Skeletal muscle tissue (tissue), 4 donors: ENCODE measurements around the gene HDAC4. TPM values are rescaled to one million over a fixed set of nuclear protein-coding genes. Genes with fewer than 3 reads are reported as not detected.

Experiments
- H3K27ac ChIP-seq: one replicate; pipeline ENCODE4 v1.7.0; 2013; ENCODE audit warnings: mild to moderate bottlenecking, low read depth, low read length, inconsistent platforms
- H3K27me3 ChIP-seq, 3 donors: one replicate each; pipeline ENCODE4 v1.7.0; 2013; ENCODE audit warnings: low read length in 3 of 3; ENCODE audit not compliant: control insufficient read depth in 3 of 3, insufficient read depth in 3 of 3
- H3K36me3 ChIP-seq, 3 donors: one replicate each; pipeline ENCODE4 v1.7.0; 2013; ENCODE audit warnings: low read length in 3 of 3; ENCODE audit not compliant: control insufficient read depth in 3 of 3, insufficient read depth in 3 of 3
- H3K4me1 ChIP-seq, 3 donors: one replicate each; pipeline ENCODE4 v1.7.0; 2013; ENCODE audit warnings: low read length in 3 of 3, mild to moderate bottlenecking in 3 of 3; ENCODE audit not compliant: control insufficient read depth in 3 of 3, insufficient read depth in 3 of 3
- H3K4me3 ChIP-seq, 3 donors: one replicate each; pipeline ENCODE4 v1.7.0; 2013; ENCODE audit warnings: low read length in 3 of 3
- H3K9ac ChIP-seq, 3 donors: one replicate each; pipeline ENCODE4 v1.7.0; 2013; ENCODE audit warnings: low read length in 3 of 3, mild to moderate bottlenecking in 3 of 3, moderate library complexity in 2 of 3, low read depth in 1 of 3
- H3K9me3 ChIP-seq, 3 donors: one replicate each; pipeline ENCODE4 v1.7.0; 2013; ENCODE audit warnings: low read length in 3 of 3; ENCODE audit not compliant: control insufficient read depth in 3 of 3
- total RNA-seq: library from RNA; depleted of rRNA; stranded (reverse); fragments of >200 nt; gene quantifications from one replicate; pipeline ENCODE4 v1.2.3, GENCODE V29; 2014
- donor health status: Osteomylitis.

The HDAC4 gene
- total RNA-seq, 1 donor from 2014 or later: 23.5 TPM

GRCh38 chr2:239097428-239097696 lies 303.5 kb downstream of the HDAC4 start:
- no peaks in the 10 kb centered on the region for H3K9me3 ChIP-seq
- no peak overlapping the region for H3K4me3 ChIP-seq
- H3K27me3 ChIP-seq: no peaks in the 10 kb centered on the region
- H3K4me1 ChIP-seq: peaks cover 0 to 23% (median 4%) of the 10 kb centered on the region in 3 donors
- no peak overlapping the region for H3K27ac ChIP-seq
- H3K36me3 ChIP-seq: peaks cover 45 to 66% (median 61%) of the 10 kb centered on the region in 3 donors
- no peak overlapping the region for H3K9ac ChIP-seq

- Histone ChIP-seq H3K9me3 (no peaks in the 10 kb centered on the region), H3K27ac (no peak overlapping the region), H3K9ac (no peak overlapping the region), H3K4me1 (peaks cover 0 to 19% (median 0%) of the 10 kb centered on the region in 3 donors), H3K4me3 (no peak overlapping the region), H3K27me3 (no peaks in the 10 kb centered on the region), H3K36me3 (peaks cover 42 to 64% (median 58%) of the 10 kb centered on the region in 3 donors)
These were observed 304.0 kb downstream of the HDAC4 start for GRCh38 chr2:239096676-239097427.

- no peak overlapping the region for H3K9ac ChIP-seq
- no peak overlapping the region for H3K4me3 ChIP-seq
- no peak overlapping the region for H3K27ac ChIP-seq
- peaks cover 0 to 19% (median 0%) of the 10 kb centered on the region in 3 donors for H3K4me1 ChIP-seq
- peaks cover 38 to 63% (median 55%) of the 10 kb centered on the region in 3 donors for H3K36me3 ChIP-seq
- H3K27me3 ChIP-seq: no peaks in the 10 kb centered on the region
- no peaks in the 10 kb centered on the region for H3K9me3 ChIP-seq
These were observed 305.2 kb downstream of the HDAC4 start for GRCh38 chr2:239095460-239096081.

- Histone ChIP-seq H3K27me3 (no peaks in the 10 kb centered on the region), H3K4me1 (peaks cover 0 to 19% (median 0%) of the 10 kb centered on the region in 3 donors), H3K9me3 (no peaks in the 10 kb centered on the region), H3K9ac (no peak overlapping the region), H3K27ac (no peak overlapping the region), H3K4me3 (no peak overlapping the region), H3K36me3 (peaks cover 34 to 58% (median 51%) of the 10 kb centered on the region in 3 donors)
These were observed 306.0 kb downstream of the HDAC4 start for GRCh38 chr2:239094867-239095266.

GRCh38 chr2:239093952-239094351 lies 306.9 kb downstream of the HDAC4 start:
- H3K36me3 ChIP-seq: peaks cover 31 to 54% (median 48%) of the 10 kb centered on the region in 3 donors

GRCh38 chr2:239093542-239093941 lies 307.3 kb downstream of the HDAC4 start:
- Histone ChIP-seq H3K9ac (no peak overlapping the region), H3K9me3 (no peaks in the 10 kb centered on the region), H3K4me1 (peaks cover 0 to 14% (median 0%) of the 10 kb centered on the region in 3 donors), H3K27ac (no peak overlapping the region), H3K36me3 (peaks cover 35 to 58% (median 47%) of the 10 kb centered on the region in 3 donors), H3K27me3 (no peaks in the 10 kb centered on the region), H3K4me3 (no peak overlapping the region)

More at GRCh38 chr2:239093952-239094351, 306.9 kb downstream of the HDAC4 start:
- no peak overlapping the region for H3K27ac ChIP-seq
- no peaks in the 10 kb centered on the region for H3K27me3 ChIP-seq
- no peaks in the 10 kb centered on the region for H3K9me3 ChIP-seq
- no peak overlapping the region for H3K4me3 ChIP-seq
- H3K9ac ChIP-seq: no peak overlapping the region
- H3K4me1 ChIP-seq: peaks cover 0 to 18% (median 0%) of the 10 kb centered on the region in 3 donors

GRCh38 chr2:239092571-239093294 lies 308.1 kb downstream of the HDAC4 start:
- Histone ChIP-seq H3K4me1 (peaks cover 0 to 6% (median 0%) of the 10 kb centered on the region in 3 donors), H3K4me3 (no peak overlapping the region), H3K36me3 (peaks cover 43 to 60% (median 52%) of the 10 kb centered on the region in 3 donors), H3K9me3 (no peaks in the 10 kb centered on the region), H3K27me3 (no peaks in the 10 kb centered on the region), H3K9ac (peak overlapping the region in 2 of 3 donors; percentile 10 to 16), H3K27ac (no peak overlapping the region)

GRCh38 chr2:239089884-239090283 lies 310.9 kb downstream of the HDAC4 start:
- no peak overlapping the region for H3K9ac ChIP-seq
- no peaks in the 10 kb centered on the region for H3K4me1 ChIP-seq
- H3K36me3 ChIP-seq: peaks cover 53 to 65% (median 56%) of the 10 kb centered on the region in 3 donors
- no peak overlapping the region for H3K27ac ChIP-seq
- H3K9me3 ChIP-seq: no peaks in the 10 kb centered on the region
- no peaks in the 10 kb centered on the region for H3K27me3 ChIP-seq
- H3K4me3 ChIP-seq: no peak overlapping the region

GRCh38 chr2:239087046-239087710 lies 313.6 kb downstream of the HDAC4 start:
- Histone ChIP-seq H3K4me1 (no peaks in the 10 kb centered on the region), H3K9ac (no peak overlapping the region), H3K4me3 (no peak overlapping the region), H3K27ac (no peak overlapping the region), H3K36me3 (peaks cover 52 to 67% (median 58%) of the 10 kb centered on the region in 3 donors), H3K27me3 (no peaks in the 10 kb centered on the region), H3K9me3 (no peaks in the 10 kb centered on the region)
